H1 (cell line): ENCODE data around the gene VPS25.

ENCODE experiments used
- GABPA ChIP-seq: IDR thresholded peaks from 2 replicates; pipeline ENCODE4 v1.6.1; 2011; ENCODE audit warnings: mild to moderate bottlenecking, low read length, moderate library complexity, borderline replicate concordance; ENCODE audit not compliant: insufficient read depth
- MAFK ChIP-seq: IDR thresholded peaks from 2 replicates; pipeline ENCODE4 v1.6.1; 2012; ENCODE audit warnings: low read depth, mild to moderate bottlenecking, improper control_type of control experiment, low read length
- NANOG ChIP-seq: IDR thresholded peaks from 2 replicates; pipeline ENCODE4 v1.6.1; 2011; ENCODE audit warnings: low read length, low read depth, mild to moderate bottlenecking, inconsistent platforms; ENCODE audit not compliant: insufficient read depth, poor library complexity, severe bottlenecking
- TAF1 ChIP-seq: IDR thresholded peaks from 2 replicates; pipeline ENCODE4 v1.6.1; 2011; ENCODE audit warnings: mild to moderate bottlenecking, low read depth, low read length
- TF ChIP-seq, protein P1 (sequence below), 3 experiments: IDR thresholded peaks; 1 replicate in 2 of 3; 2 replicates in 1 of 3; pipeline versions ENCODE4 v1.5.1 to v1.6.1; 2011; ENCODE audit warnings: low read length in 3 of 3, mild to moderate bottlenecking in 3 of 3, inconsistent platforms in 2 of 3, low read depth in 1 of 3, moderate library complexity in 1 of 3; ENCODE audit not compliant: insufficient read depth in 1 of 3; ENCODE audit errors: control extremely low read depth in 1 of 3
- TF ChIP-seq, protein P2 (sequence below): IDR thresholded peaks from 2 replicates; pipeline ENCODE4 v1.6.1; 2011; ENCODE audit warnings: low read depth, mild to moderate bottlenecking, low read length; ENCODE audit not compliant: insufficient read depth
- TF ChIP-seq, protein P3 (sequence below): IDR thresholded peaks from 2 replicates; pipeline ENCODE4 v1.6.1; 2012; ENCODE audit warnings: low read length, inconsistent platforms
- TF ChIP-seq, protein P4 (sequence below): IDR thresholded peaks from 2 replicates; pipeline ENCODE4 v1.6.1; 2011; ENCODE audit warnings: low read length, improper control_type of control experiment

DNA sequence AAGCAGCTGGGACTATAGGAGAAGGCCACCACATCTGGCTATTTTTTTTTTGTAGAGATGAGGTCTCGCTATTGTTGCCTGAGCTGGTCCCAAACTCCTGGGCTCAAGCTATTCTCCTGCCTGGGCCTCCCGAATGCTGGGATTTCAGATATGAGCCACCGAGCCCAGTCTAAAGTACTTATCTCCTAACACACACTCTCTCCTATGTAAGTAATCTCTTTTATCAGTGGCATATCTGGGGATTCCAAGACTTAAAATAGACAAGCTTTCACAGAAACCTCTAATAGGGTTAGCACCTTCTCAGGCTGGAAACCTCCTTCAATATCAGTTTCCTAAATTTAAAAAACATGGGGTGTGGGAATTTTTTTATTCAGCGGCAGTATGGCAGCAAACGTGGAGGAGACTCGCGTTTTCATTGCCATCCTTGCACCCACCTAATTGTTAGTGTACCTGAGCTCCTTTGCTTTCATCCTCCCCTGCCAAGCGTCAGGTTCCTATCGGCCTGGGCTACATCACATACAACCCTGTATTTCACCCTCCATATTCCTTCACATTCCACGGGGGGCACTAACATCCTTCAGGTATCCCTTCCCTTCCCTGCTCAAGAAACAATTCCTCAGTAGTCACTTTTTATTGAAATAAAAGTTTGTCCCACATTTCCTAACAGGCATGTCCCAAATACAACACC lies 29.5 kb upstream of the VPS25 start:
- TF ChIP-seq, protein P1, sequence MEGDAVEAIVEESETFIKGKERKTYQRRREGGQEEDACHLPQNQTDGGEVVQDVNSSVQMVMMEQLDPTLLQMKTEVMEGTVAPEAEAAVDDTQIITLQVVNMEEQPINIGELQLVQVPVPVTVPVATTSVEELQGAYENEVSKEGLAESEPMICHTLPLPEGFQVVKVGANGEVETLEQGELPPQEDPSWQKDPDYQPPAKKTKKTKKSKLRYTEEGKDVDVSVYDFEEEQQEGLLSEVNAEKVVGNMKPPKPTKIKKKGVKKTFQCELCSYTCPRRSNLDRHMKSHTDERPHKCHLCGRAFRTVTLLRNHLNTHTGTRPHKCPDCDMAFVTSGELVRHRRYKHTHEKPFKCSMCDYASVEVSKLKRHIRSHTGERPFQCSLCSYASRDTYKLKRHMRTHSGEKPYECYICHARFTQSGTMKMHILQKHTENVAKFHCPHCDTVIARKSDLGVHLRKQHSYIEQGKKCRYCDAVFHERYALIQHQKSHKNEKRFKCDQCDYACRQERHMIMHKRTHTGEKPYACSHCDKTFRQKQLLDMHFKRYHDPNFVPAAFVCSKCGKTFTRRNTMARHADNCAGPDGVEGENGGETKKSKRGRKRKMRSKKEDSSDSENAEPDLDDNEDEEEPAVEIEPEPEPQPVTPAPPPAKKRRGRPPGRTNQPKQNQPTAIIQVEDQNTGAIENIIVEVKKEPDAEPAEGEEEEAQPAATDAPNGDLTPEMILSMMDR (IDR thresholded peaks at IDR 0.05; ENCODE audit: control extremely low read depth in 1 of 3, insufficient read depth in 1 of 3, low read depth in 1 of 3, low read length in 3 of 3) = no peak
- no peak for TF ChIP-seq GABPA
- no peak for TF ChIP-seq TAF1
- TF ChIP-seq, protein P2, sequence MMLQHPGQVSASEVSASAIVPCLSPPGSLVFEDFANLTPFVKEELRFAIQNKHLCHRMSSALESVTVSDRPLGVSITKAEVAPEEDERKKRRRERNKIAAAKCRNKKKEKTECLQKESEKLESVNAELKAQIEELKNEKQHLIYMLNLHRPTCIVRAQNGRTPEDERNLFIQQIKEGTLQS = no peak
- TF ChIP-seq NANOG = no peak
- TF ChIP-seq, protein P3, sequence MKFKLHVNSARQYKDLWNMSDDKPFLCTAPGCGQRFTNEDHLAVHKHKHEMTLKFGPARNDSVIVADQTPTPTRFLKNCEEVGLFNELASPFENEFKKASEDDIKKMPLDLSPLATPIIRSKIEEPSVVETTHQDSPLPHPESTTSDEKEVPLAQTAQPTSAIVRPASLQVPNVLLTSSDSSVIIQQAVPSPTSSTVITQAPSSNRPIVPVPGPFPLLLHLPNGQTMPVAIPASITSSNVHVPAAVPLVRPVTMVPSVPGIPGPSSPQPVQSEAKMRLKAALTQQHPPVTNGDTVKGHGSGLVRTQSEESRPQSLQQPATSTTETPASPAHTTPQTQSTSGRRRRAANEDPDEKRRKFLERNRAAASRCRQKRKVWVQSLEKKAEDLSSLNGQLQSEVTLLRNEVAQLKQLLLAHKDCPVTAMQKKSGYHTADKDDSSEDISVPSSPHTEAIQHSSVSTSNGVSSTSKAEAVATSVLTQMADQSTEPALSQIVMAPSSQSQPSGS = no peak
- no peak for TF ChIP-seq MAFK
- TF ChIP-seq, protein P4, sequence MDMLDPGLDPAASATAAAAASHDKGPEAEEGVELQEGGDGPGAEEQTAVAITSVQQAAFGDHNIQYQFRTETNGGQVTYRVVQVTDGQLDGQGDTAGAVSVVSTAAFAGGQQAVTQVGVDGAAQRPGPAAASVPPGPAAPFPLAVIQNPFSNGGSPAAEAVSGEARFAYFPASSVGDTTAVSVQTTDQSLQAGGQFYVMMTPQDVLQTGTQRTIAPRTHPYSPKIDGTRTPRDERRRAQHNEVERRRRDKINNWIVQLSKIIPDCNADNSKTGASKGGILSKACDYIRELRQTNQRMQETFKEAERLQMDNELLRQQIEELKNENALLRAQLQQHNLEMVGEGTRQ = no peak
